Measurements from ENCODE around the gene ZNF771. TPM values are rescaled to one million over a fixed set of nuclear protein-coding genes. Genes with fewer than 3 reads are reported as not detected.

Gene ZNF771
- total RNA-seq, 2 experiments from 2014 or later: 0.80 to 1.2 TPM

GRCh38 chr16:30381291-30382041 lies 25.9 kb upstream of the ZNF771 start:
- Histone ChIP-seq H3K4me3 (ENCODE audit: low read length) (peak overlapping the region; percentile 81), H3K9me3 (ENCODE audit: control insufficient read depth in 1 of 2, insufficient read depth in 1 of 2, low read length in 2 of 2) (no peaks in the 10 kb centered on the region), H3K36me3 (ENCODE audit: insufficient read depth, low read length) (peaks cover 15% of the 10 kb centered on the region), H3K4me1 (ENCODE audit: insufficient read depth, low read length) (peaks cover 78% of the 10 kb centered on the region), H3K27ac (ENCODE audit: low read depth in 1 of 2, low read length in 2 of 2) (peak overlapping the region; percentile 89 to 100), H3K27me3 (ENCODE audit: control insufficient read depth in 1 of 2, insufficient read depth in 2 of 2, low read length in 2 of 2) (no peaks in the 10 kb centered on the region)
- POLR2A ChIA-PET: interaction anchor here (1.2 to 7.3 kb wide), 10 partner anchors 12 to 197 kb away, joined by 5 to 153 read pairs (median 19); partner anchors contain the start of genes CORO1A, DCTPP1, TBC1D10B and ZNF48
- no peaks in the 10 kb centered on the region for H3K9me3 Mint-ChIP-seq
- CTCF ChIA-PET: interaction anchor here (0.8 to 3.4 kb wide), 4 partner anchors 12 to 176 kb away, joined by 3 to 20 read pairs (median 4); no protein-coding TSS in a partner anchor
- peaks cover 64% of the 10 kb centered on the region for H3K4me1 Mint-ChIP-seq (ENCODE audit: low read depth)
- DNase-seq: peak in 4 of 14 experiments; percentile 36 to 61 (median 57)
- H3K27ac Mint-ChIP-seq: peak overlapping the region; percentile 100
- H3K4me3 Mint-ChIP-seq: peak overlapping the region; percentile 99
- peaks cover 41% of the 10 kb centered on the region for H3K36me3 Mint-ChIP-seq (ENCODE audit: low read depth)
- intact Hi-C loops (cut with DNase I, micrococcal nuclease): loop anchor here in 1 of 2 experiments (1.0 kb wide), 1 partner anchor 28 kb away; no protein-coding TSS in a partner anchor
- no peak for TF ChIP-seq CTCF (IDR thresholded peaks at IDR 0.05)
- H3K27me3 Mint-ChIP-seq: no peaks in the 10 kb centered on the region
- ATAC-seq (ENCODE audit: poor library complexity): no peak

GRCh38 chr16:30382111-30382881 lies 25.1 kb upstream of the ZNF771 start, which contains the start of gene SEPTIN1:
SEPTIN1 (minus strand) TSS chr16:30382561; CDS start chr16:30382542, 19 bp downstream.
- Mint-ChIP-seq H3K4me3 (peak within 1 kb of the TSS; percentile 99), H3K36me3 (ENCODE audit: low read depth) (peaks cover 41% of the 10 kb centered on the region), H3K27me3 (no peaks in the 10 kb centered on the region), H3K4me1 (ENCODE audit: low read depth) (peaks cover 60% of the 10 kb centered on the region), H3K9me3 (no peaks in the 10 kb centered on the region), H3K27ac (peak within 1 kb of the TSS; percentile 100)
- Histone ChIP-seq H3K4me3 (ENCODE audit: low read length) (peak within 1 kb of the TSS; percentile 81), H3K36me3 (ENCODE audit: insufficient read depth, low read length) (peaks cover 15% of the 10 kb centered on the region), H3K4me1 (ENCODE audit: insufficient read depth, low read length) (peaks cover 70% of the 10 kb centered on the region), H3K9me3 (ENCODE audit: control insufficient read depth in 1 of 2, insufficient read depth in 1 of 2, low read length in 2 of 2) (no peaks in the 10 kb centered on the region), H3K27me3 (ENCODE audit: control insufficient read depth in 1 of 2, insufficient read depth in 2 of 2, low read length in 2 of 2) (no peaks in the 10 kb centered on the region), H3K27ac (ENCODE audit: low read depth in 1 of 2, low read length in 2 of 2) (peak within 1 kb of the TSS; percentile 89 to 100)
- CTCF ChIA-PET: interaction anchor here (0.8 to 3.4 kb wide), 10 partner anchors 9 to 175 kb away, joined by 3 to 20 read pairs (median 3); partner anchors contain the start of genes DCTPP1, TBC1D10B and ZNF48
- POLR2A ChIA-PET: interaction anchor here (0.8 to 7.3 kb wide), 26 partner anchors 12 to 574 kb away, joined by 3 to 153 read pairs (median 6); partner anchors contain the start of genes ALDOA, CD2BP2, CORO1A and DCTPP1
- DNase-seq (peak; percentile 66 to 90 (median 78)), ATAC-seq (ENCODE audit: poor library complexity) (peak; percentile 33)
- TF ChIP-seq CTCF (IDR thresholded peaks at IDR 0.05): no peak
- intact Hi-C loops (cut with DNase I, micrococcal nuclease): loop anchor here in 1 of 2 experiments (1.0 kb wide), 1 partner anchor 27 kb away; no protein-coding TSS in a partner anchor

- H3K27me3 Mint-ChIP-seq: no peaks in the 10 kb centered on the region
- DNase-seq: no peak
- CTCF ChIA-PET: interaction anchor here (1.2 to 3.4 kb wide), 2 partner anchors 15 to 26 kb away, joined by 3 to 20 read pairs; no protein-coding TSS in a partner anchor
- no peaks in the 10 kb centered on the region for H3K9me3 Mint-ChIP-seq
- H3K4me1 Mint-ChIP-seq (ENCODE audit: low read depth): peaks cover 48% of the 10 kb centered on the region
- peak overlapping the region; percentile 99 for H3K4me3 Mint-ChIP-seq
- TF ChIP-seq CTCF (IDR thresholded peaks at IDR 0.05): no peak
- peaks cover 60% of the 10 kb centered on the region for H3K4me1 ChIP-seq (ENCODE audit: insufficient read depth, low read length)
- peak overlapping the region; percentile 100 for H3K27ac Mint-ChIP-seq
- H3K36me3 Mint-ChIP-seq (ENCODE audit: low read depth): peaks cover 29% of the 10 kb centered on the region
- H3K4me3 ChIP-seq (ENCODE audit: low read length): peak overlapping the region; percentile 81
- ATAC-seq (ENCODE audit: poor library complexity): no peak
- peaks cover 15% of the 10 kb centered on the region for H3K36me3 ChIP-seq (ENCODE audit: insufficient read depth, low read length)
- POLR2A ChIA-PET: interaction anchor here (1.0 to 7.3 kb wide), 17 partner anchors 13 to 576 kb away, joined by 3 to 153 read pairs (median 7); partner anchors contain the start of genes ALDOA, CORO1A, DCTPP1 and FBRS
- no peaks in the 10 kb centered on the region for H3K9me3 ChIP-seq (ENCODE audit: control insufficient read depth in 1 of 2, insufficient read depth in 1 of 2, low read length in 2 of 2)
- H3K27ac ChIP-seq (ENCODE audit: low read depth in 1 of 2, low read length in 2 of 2): peak overlapping the region; percentile 65 to 100
- intact Hi-C loops (cut with DNase I, micrococcal nuclease): loop anchor here in 1 of 2 experiments (1.0 kb wide), 2 partner anchors 12 to 46 kb away; partner anchors contain the start of gene ZNF48
- no peaks in the 10 kb centered on the region for H3K27me3 ChIP-seq (ENCODE audit: control insufficient read depth in 1 of 2, insufficient read depth in 2 of 2, low read length in 2 of 2)
Observed at GRCh38 chr16:30383521-30383920, 23.9 kb upstream of the ZNF771 start.
